HepG2 (cell line): Measurements from ENCODE around the gene UBR4. TPM values are rescaled to one million over a fixed set of nuclear protein-coding genes. Genes with fewer than 3 reads are reported as not detected.

ENCODE experiments used
- ATAC-seq: fragments of 200-7000 bp; cut with Tn5 transposase; 3 replicates; pipeline ENCODE4 v1.9.1; 2020; ENCODE audit warnings: mild to moderate bottlenecking, moderate library complexity
- BruUV-seq: library from RNA; stranded (reverse); fragments of 400-500 nt; replicated peaks from 2 replicates; lab custom pipeline; 2021; lab: Mats Ljungman, UMichigan
- CTCF ChIA-PET: fragments of 300-600 bp; formaldehyde crosslinking; extraction: SDS; loops from one replicate; lab custom pipeline; 2021; ENCODE audit warnings: low total read pairs, inconsistent platforms, low intra/inter-chr PET ratio; lab: Yijun Ruan, JAX
- POLR2A ChIA-PET: fragments of 350-600 bp; sonication (Branson Sonifier 250); formaldehyde crosslinking; loops from one replicate; lab custom pipeline; 2020; ENCODE audit warnings: antibody characterized with exemption, inconsistent platforms; lab: Yijun Ruan, JAX
- DNase-seq: peaks from one replicate; pipeline ENCODE4 v3.0.0-alpha.2; 2015; ENCODE audit warnings: low spot score
- FAIRE-seq: peaks from 3 replicates; lab custom pipeline; 2011; peaks lifted over from hg19 to GRCh38; lab: Jason Lieb, UNC
- H2AFZ ChIP-seq: one replicate; pipeline ENCODE4 v1.6.1; 2011; ENCODE audit warnings: low read length, inconsistent platforms
- H3K27ac ChIP-seq: fragments of 300-600 bp; 3 replicates; pipeline ENCODE4 v1.8.0; 2011; ENCODE audit warnings: mixed run types, mild to moderate bottlenecking, mixed read lengths, low read length, inconsistent platforms; ENCODE audit not compliant: insufficient read depth; ENCODE audit errors: extremely low read length
- H3K27me3 ChIP-seq, 2 experiments: fragments of 200-600 bp in 1 of 2; 2 replicates in 1 of 2; 3 replicates in 1 of 2; pipeline versions ENCODE4 v1.6.0 to v1.8.0; 2011; ENCODE audit warnings: low read length in 2 of 2, mild to moderate bottlenecking in 2 of 2, moderate library complexity in 2 of 2, inconsistent platforms in 1 of 2; ENCODE audit not compliant: insufficient read depth in 2 of 2, control insufficient read depth in 1 of 2
- H3K36me3 ChIP-seq, 2 experiments: fragments of 200-600 bp in 1 of 2; replicated peaks in 1 of 2; 2 replicates in 1 of 2; 3 replicates in 1 of 2; pipeline versions ENCODE4 v1.5.1 to v1.8.0; 2011; ENCODE audit warnings: low read length in 2 of 2, inconsistent platforms in 1 of 2; ENCODE audit not compliant: insufficient read depth in 2 of 2, control insufficient read depth in 1 of 2
- H3K4me1 ChIP-seq: 2 replicates; pipeline ENCODE4 v1.5.1; 2012; ENCODE audit warnings: low read length, inconsistent platforms; ENCODE audit not compliant: insufficient read depth
- H3K4me2 ChIP-seq: 2 replicates; pipeline ENCODE4 v1.6.0; 2011; ENCODE audit warnings: low read depth, low read length, inconsistent platforms
- H3K4me3 ChIP-seq, 3 experiments: fragments of 200-600 bp in 1 of 3; sonication (generic), shearing (Covaris generic) in 1 of 3; replicated peaks in 1 of 3; 2 replicates each; pipeline ENCODE4 v1.5.1; 2011 to 2016; ENCODE audit warnings: low read length in 3 of 3, inconsistent platforms in 2 of 3, low read depth in 2 of 3, mild to moderate bottlenecking in 2 of 3, control low read depth in 1 of 3, mixed read lengths in 1 of 3; ENCODE audit not compliant: insufficient read depth in 1 of 3
- H3K79me2 ChIP-seq: one replicate; pipeline ENCODE4 v1.6.1; 2011; ENCODE audit warnings: low read length, inconsistent platforms; ENCODE audit not compliant: insufficient read depth
- H3K9ac ChIP-seq: 2 replicates; pipeline ENCODE4 v1.6.0; 2011; ENCODE audit warnings: mild to moderate bottlenecking, low read depth, low read length, inconsistent platforms; ENCODE audit not compliant: insufficient read depth
- H3K9me3 ChIP-seq: 2 replicates; pipeline ENCODE4 v1.5.1; 2012; ENCODE audit warnings: mild to moderate bottlenecking, low read length
- H4K20me1 ChIP-seq: 2 replicates; pipeline ENCODE4 v1.6.0; 2011; ENCODE audit warnings: inconsistent platforms, mild to moderate bottlenecking, low read length, moderate library complexity; ENCODE audit not compliant: insufficient read depth
- GRHL1 ChIP-seq: sonication (generic); formaldehyde crosslinking; conservative IDR thresholded peaks from 2 replicates; pipeline ENCODE4 v1.8.0; 2022; ENCODE audit warnings: missing genetic modification reagents
- XRCC5 ChIP-seq: fragments of 200-400 bp; formaldehyde crosslinking; optimal IDR thresholded peaks from 2 replicates; pipeline ENCODE3; 2017; ENCODE audit warnings: mild to moderate bottlenecking, low read length
- ZNF770 ChIP-seq: sonication (generic); formaldehyde crosslinking; IDR thresholded peaks from 2 replicates; pipeline ENCODE4 v1.5.0; 2020; ENCODE audit warnings: mild to moderate bottlenecking, missing genetic modification reagents
- WGBS: methylation state at CpG from one replicate; pipeline ENCODE4 v1.1.6; 2017; ENCODE audit warnings: low lambda C conversion rate; 5-methylcytosine and 5-hydroxymethylcytosine counted together
- in situ Hi-C: cut with HindIII; loops from 2 replicates; pipeline ENCODE4 v1.10.0; 2017; ENCODE audit warnings: low pct_unique_long_range_greater_than_20kb; ENCODE audit not compliant: extremely low pct_ligation_motif_present
- intact Hi-C: fragments of 100-400 bp; cut with micrococcal nuclease; formaldehyde crosslinking; loops from one replicate; pipeline ENCODE4 v1.10.0; 2022; ENCODE audit not compliant: unreplicated experiment
- polyA plus RNA-seq, 8 experiments: library from polyadenylated mRNA; depleted of rRNA in 3 of 8; stranded (reverse) in 7 of 8; unstranded in 1 of 8; fragments of >200 nt; fragmentation: Illumina TruSeq in 4 of 8; extraction: Trizol in 4 of 8; gene quantifications; 2 replicates each; pipeline versions ENCODE4 v1.2.1 to v1.2.3, GENCODE V29; 2011 to 2016; ENCODE audit warnings: low read depth in 4 of 8, missing spikeins in 1 of 8, mixed read lengths in 1 of 8; ENCODE audit not compliant: insufficient read depth in 1 of 8
- total RNA-seq, 5 experiments: library from RNA; depleted of rRNA; stranded (reverse); fragments of >200 nt; fragmentation: Illumina TruSeq; extraction: Trizol; gene quantifications; 2 replicates each; pipeline ENCODE4 v1.2.3, GENCODE V29; 2016; ENCODE audit warnings: low read depth in 1 of 5

Gene UBR4
- total and polyA plus RNA-seq, 2 of the 13 experiments (the other 11 are each of a cell fraction or from before 2014, with no cell fraction given) = 59.1 to 106 TPM

DNA sequence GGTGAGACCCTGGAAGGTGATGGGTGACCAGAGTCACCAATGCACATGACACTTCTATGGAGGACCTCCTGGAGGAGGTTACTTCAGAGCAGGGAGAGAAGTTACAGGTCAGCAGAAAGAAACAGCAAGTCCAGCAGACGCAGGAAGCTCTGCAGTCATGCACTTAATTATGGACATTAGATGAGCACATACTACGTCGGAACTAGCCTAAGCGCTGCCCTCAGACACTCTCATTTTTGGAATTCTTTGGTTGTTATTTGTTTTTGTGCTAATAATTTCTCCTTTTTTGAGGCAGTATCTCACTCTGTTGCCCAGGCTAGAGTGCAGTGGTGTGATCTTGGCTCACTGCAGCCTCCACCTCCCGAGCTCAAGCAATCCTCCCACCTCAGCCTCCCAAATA is 160.3 kb downstream of the UBR4 start:
- BruUV-seq = no TSS peak
- POLR2A ChIA-PET = no interaction called here
- Histone ChIP-seq H2AFZ (no peak overlapping the region), H3K4me1 (peaks cover 75% of the 10 kb centered on the region)
- no peak for ATAC-seq
- intact Hi-C loops = loop anchor here (5.0 kb wide), 1 partner anchor 37 kb away; no protein-coding TSS in a partner anchor
- 87% methylated on average over 5 of the region's 5 CpGs for WGBS
- no peak for TF ChIP-seq XRCC5
- no peak for TF ChIP-seq GRHL1 (CRISPR knock-in tag)
- 0 out of 2 replicates have a peak, but pooled peaks have one; percentile 26 for TF ChIP-seq ZNF770 (CRISPR knock-in tag)
- TF ChIP-seq, all 625 proteins: peak for 1
- H3K9ac ChIP-seq = no peak overlapping the region
- H3K36me3 ChIP-seq = no peaks in the 10 kb centered on the region
- H3K4me3 ChIP-seq = no peak overlapping the region
- DNase-seq (no peak), FAIRE-seq (no peak)
- no peaks in the 10 kb centered on the region for H3K79me2 ChIP-seq
- H3K27me3 ChIP-seq = 0 out of 5 replicates have a peak, but pooled peaks cover 0 to 2% of the 10 kb centered on the region in 2 experiments
- CTCF ChIA-PET = no interaction called here
- H3K27ac ChIP-seq = no peak overlapping the region
- H3K4me2 ChIP-seq = no peak overlapping the region
- H4K20me1 ChIP-seq = no peaks in the 10 kb centered on the region
- H3K9me3 ChIP-seq = no peaks in the 10 kb centered on the region
- in situ Hi-C loops = no loop called here
